Measurements from ENCODE around the gene NACA. TPM values are rescaled to one million over a fixed set of nuclear protein-coding genes. Genes with fewer than 3 reads are reported as not detected.
A peak's percentile ranks its signal among the peaks of the same experiment; 100 is the strongest.
"Not testable (repeated sequence)": the region's sequence is repeated elsewhere in the genome, so short reads cannot be mapped to it uniquely, and the experiment has no call there.

Gene NACA
- total RNA-seq, 1 experiment from 2014 or later = 1,667 TPM

DNA sequence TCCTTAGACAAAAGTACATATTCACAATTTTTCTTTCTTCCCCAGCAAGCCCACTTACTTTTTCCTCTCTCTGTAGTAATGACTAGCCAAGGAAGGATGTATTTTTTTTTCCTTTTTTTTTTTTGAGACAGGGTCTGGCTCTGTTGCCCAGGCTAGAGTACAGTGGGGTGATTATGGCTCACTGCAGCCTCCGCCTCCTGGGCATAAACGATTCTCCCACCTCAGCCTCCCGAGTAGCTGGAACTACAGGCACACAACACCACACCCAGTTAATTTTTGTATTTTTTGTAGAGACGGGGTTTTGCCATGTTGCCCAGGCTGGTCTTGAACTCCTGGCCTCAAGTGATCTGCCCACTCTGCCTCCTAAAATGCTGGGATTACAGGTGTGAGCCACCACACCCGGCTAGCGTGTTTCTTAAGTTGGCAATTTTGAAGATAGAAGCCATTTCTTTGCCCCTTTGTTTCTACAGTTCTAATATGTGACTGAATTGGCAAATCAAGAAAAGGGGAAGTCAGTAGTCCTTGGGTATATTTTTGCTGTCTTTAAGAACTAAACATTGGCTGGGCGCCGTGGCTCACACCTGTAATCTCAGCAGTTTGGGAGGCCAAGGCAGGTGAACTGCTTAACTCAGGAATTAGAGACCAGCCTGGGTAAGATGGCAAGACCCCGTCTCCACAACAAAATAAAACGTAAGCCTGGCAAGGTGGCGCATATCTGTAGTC, 3.2 kb upstream of the NACA start:
- in situ Hi-C loops (cut with HindIII; ENCODE audit: low sequenced_read_pairs) = no loop called here

DNA sequence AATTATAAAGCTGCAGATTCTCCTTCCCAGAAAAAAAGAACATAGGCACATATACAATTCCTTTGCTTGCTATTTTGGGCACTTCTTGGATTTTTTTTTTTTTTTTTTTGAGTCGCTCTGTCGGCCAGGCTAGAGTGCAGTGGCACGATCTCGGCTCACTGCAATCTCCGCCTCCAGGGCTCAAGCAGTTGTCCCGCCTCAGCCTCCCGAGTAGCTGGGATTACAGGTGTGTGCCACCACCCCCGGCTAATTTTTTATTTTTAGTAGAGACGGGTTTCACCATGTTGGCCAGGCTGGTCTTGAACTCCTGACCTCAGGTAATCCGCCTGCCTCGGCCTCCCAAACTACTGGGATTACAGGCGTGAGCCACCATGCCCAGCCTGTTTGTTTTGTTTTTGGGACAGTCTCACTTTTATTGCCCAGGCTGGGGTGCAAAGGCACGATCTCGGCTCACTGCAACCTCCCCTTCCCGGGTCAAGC, 1.1 kb upstream of the NACA start:
- in situ Hi-C loops (cut with HindIII; ENCODE audit: low sequenced_read_pairs); DNase-seq (ENCODE audit: low spot score): not testable (repeated sequence)

More for the DNA sequence above, 3.2 kb upstream of the NACA start:
- no peak for DNase-seq (ENCODE audit: low spot score)

DNA sequence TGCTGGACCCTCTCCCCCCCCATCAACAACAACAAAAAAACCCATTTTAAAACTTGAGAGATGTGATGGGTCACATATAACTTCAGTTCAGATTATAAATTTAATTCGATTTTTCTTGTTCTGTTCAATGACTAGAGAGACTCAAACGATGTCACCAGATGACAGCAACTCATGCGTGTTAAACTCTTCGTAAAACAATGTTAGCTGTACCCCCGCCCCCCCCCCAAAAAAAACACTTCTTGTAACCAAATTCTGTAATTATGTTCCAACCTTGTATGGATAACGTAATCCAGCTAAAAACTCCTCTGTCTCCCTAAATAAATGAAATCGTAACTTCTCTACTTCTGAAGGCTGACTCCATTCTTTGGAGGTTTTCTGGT, 614 bp upstream of the NACA start:
- DNase-seq (ENCODE audit: low spot score) = no peak
- in situ Hi-C loops (cut with HindIII; ENCODE audit: low sequenced_read_pairs) = no loop called here

DNA sequence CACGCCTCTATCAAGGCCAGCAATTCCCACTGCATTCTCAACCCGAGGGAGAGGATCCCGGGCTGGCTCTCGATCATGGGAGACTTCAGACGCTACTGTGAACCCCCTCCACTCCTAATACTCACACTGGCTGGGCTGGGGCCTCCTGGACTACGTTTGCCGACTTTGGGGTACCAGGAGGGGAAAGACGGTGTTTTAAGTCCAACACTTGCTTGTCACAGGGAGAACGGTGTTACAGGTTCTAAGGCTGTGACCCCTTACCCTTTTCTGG, 463 bp downstream of the NACA start:
- in situ Hi-C loops (cut with HindIII; ENCODE audit: low sequenced_read_pairs) = no loop called here
- no peak for DNase-seq (ENCODE audit: low spot score)

DNA sequence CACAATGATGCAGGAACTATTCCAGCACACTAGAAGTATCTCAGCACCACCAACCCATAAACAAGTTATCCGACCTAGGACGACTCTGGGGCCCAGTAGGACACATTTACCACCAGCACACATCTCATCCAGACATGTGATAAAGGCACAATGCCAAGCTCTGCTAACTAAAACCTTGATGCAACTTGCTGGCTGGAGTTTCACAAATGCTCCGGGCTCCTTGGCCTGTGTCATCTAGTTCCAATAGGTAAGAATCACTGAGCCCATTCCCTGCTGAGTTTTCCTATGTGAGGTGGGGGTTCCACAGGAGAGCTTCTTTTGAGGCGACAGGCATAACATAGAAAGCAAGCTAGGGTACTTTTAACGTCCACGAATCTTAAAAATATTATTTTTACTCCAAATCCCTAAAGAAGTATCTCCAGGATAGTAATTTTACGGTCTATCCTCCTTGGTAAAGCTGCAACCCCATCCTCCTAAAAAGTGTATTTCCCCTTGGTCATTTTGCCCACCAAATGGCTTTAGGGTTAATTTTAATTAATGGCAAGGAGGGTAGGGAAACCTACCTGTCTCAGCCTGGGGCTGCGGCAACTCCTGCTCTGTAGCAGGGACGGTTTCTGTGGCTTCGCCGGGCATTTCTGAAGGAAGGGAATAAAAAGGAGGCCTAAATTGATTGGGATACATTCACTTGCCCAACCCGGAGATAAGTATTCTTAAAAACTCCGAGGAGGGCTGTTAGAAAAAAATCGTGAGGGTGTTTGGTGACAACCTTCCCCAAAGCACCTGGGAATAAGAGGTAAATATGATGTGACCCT, 1.0 kb downstream of the NACA start:
- DNase-seq (ENCODE audit: low spot score) = peak; percentile 30
- in situ Hi-C loops (cut with HindIII; ENCODE audit: low sequenced_read_pairs) = no loop called here

DNA sequence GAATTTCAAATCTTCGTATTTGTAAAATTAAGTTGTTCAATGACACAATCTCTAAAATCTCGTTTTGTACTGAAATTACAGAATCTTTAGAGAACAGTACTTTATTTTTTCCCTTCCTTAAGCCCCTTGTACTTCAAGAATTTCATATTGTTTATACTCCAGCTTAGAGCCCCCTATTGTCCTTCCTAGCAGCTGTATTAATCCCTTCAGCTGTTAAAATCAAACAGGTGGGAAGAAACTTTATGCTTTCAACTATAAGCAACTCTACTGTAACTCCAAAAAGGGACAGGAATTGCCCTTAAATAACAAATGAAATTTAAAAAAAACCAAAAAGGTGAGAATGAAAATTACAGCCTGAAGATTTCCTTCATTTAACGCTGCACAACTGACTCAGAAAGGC, 1.7 kb downstream of the NACA start:
- DNase-seq (ENCODE audit: low spot score) = no peak
- in situ Hi-C loops (cut with HindIII; ENCODE audit: low sequenced_read_pairs) = no loop called here

DNA sequence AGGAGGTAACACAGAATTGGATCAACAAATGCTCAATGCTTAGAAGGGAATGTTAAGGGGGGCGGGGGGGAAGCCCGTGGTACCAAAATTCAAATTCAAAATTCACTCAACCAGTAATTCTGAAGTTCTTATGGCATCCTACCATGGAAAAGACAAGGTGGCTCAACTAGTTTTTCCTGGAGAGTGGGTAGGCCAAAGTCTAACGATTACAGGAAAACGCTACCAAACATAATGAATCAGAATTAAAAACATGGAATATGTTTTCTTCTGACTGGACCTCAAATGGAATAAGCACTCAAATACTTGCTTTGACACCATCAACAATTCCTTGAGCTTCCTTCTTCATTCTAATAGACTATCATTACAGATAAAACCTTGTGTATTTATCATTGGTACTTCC, 2.3 kb downstream of the NACA start:
- in situ Hi-C loops (cut with HindIII; ENCODE audit: low sequenced_read_pairs) = no loop called here
- DNase-seq (ENCODE audit: low spot score) = no peak

DNA sequence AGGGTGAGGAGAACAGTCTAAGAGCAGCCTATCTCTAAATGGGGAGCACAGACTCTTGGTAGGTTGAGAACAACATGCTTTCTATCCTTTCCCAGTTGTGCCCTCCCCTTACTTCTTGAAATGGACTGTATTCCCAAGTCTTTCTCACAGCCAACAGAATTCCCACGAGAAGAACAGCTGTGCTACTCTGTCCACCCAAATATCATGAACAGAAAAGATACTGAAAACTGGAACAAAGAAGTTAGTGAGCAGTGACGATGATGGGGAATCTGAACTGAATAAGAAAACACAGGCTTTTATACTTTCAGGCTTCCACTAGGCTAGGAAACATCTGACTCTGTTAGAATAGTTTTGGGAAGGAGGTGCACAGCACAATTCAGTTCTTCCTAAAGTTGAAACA, 3.4 kb downstream of the NACA start:
- in situ Hi-C loops (cut with HindIII; ENCODE audit: low sequenced_read_pairs) = no loop called here
- no peak for DNase-seq (ENCODE audit: low spot score)

DNA sequence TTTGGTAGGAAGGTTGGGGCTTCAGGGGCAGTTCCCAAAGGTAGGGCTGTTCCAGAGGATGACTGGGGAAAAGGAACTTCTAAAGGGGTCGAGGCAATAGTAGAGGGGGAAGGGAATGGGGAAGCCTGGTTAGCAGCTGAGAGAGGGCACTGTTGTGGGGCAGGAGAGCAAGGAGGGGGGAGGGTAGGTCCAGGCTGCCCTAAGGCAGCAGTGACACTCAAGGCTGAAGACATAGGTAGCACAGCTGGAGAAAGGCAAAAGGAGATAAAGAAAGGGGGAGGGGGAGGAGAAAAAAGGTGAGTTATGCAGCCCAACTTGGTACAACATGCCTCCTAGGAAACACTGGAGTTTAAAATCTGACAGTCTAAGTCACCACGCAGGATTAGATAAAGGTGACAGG, 3.9 kb downstream of the NACA start:
- DNase-seq (ENCODE audit: low spot score) = no peak
- in situ Hi-C loops (cut with HindIII; ENCODE audit: low sequenced_read_pairs) = no loop called here

DNA sequence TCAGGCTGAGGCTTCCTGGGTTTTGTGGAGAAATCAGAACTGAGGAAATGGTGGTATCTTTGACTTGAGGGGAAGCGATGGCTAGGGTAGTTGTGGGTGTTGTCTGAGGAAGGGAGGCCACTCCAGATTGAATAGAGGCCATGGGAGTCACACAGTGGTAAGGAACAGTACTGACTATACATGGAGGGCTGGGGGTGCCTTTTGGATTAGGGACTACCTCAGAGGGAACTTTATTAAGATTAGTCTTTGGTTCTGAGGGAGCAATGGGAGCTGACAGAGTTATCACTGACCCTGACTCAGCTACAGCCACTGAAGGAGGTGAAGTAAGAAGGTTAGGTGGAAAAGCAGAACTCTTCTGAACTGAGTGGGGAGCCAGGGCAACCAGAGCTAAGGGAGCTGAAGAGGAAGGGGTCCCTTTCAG, 4.4 kb downstream of the NACA start:
- no peak for DNase-seq (ENCODE audit: low spot score)
- in situ Hi-C loops (cut with HindIII; ENCODE audit: low sequenced_read_pairs) = no loop called here

DNA sequence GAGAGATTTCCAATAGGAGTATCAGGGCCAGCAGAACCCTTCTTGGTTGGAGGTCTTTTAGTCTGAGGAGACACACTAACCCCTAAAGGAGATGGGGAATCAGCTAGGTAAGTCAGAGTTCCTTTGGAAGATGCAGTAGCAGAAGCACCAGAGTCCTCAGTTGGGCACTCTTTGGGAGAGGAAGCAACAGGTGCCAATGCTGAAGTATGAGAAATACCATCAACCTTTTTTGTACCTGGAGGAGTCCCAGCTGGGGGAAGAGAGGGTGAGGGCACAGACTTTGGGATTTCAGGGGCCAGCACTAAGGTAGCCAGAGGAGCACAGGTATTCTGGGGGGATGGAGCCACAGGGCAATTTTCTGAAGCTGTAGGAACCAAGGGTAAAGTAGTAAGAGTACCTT, 6.0 kb downstream of the NACA start:
- in situ Hi-C loops (cut with HindIII; ENCODE audit: low sequenced_read_pairs) = no loop called here
- DNase-seq (ENCODE audit: low spot score) = no peak

DNA sequence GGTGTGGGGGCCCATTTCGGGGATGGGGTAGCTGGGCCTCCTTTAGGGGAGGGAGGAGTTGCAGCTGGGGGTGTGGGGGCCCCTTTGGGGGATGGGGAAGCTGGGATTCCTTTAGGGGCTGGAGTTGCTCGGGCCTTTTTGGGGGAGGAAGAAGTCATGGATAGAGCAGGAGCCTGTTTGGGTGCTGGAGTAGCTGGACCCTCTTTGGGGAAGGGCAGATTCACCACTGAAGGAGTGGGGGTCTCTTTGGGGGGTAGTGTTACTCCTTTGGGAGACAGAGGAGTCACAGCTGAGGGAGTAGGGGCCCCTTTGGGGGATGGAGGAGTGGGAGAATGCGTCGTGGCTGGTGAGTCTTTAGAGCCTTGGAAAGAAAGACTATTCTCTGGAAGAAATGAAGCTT, 6.5 kb downstream of the NACA start:
- no peak for DNase-seq (ENCODE audit: low spot score)
- in situ Hi-C loops (cut with HindIII; ENCODE audit: low sequenced_read_pairs) = no loop called here

DNA sequence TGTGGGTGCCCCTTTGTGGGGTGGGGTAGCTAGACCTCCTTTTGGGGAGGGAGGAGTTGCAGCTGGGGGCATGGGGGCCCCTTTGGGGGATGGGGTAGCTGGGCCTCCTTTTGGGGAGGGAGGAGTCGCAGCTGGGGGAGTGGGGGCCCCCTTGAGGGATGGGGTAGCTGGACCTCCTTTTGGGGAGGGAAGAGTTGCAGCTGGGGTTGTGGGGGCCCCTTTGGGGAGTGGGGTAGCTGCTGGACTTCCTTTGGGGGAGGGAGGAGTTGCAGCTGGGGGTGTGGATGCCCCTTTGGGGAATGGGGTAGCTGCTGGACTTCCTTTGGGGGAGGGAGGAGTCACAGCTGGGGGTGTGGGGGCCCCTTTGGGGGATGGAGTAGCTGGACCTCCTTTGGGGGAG, 7.0 kb downstream of the NACA start:
- DNase-seq (ENCODE audit: low spot score) = no peak
- in situ Hi-C loops (cut with HindIII; ENCODE audit: low sequenced_read_pairs) = no loop called here

DNA sequence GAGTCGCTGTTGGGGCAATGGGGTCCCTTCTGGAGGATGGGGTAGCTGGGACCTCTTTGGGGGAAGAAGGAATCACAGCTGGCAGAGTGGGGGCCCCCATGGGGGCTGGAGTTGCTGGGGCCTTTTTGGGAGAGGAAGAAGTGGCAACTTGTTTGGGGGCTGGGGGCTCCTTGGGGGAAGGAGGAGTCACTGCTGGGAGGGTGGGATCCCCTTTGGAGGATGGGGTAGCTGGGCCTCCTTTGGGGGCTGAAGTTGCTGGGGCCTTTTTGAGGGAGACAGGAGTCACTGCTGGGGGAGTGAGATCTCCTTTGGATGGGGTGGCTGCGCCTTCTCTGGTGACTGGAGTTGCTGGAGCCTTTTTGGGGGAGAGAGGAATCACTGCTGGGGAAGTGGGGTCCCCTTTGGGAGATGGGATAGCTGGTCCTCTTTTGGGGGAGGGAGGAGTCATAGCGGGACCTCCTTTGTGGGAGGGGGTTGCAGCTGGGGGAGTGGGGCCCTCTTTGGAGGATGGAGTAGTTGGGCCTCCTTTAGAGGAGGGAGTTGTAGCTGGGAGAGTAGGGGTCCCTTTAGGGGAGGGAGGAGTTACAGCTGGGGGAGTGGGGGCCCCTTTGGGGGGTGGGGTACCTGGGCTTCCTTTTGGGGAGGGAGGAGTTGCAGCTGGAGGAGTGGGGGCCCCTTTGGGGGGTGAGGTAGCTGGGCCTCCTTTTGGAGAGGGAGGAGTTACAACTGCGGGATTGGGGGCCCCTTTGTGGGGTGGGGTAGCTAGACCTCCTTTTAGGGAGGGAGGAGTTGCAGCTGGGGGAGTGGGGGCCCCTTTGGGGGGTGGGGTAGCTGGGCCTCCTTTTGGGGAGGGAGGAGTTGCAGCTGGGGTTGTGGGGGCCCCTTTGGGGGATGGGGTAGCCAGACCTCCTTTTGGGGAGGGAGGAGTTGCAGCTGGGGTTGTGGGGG, 7.9 kb downstream of the NACA start:
- no peak for DNase-seq (ENCODE audit: low spot score)
- in situ Hi-C loops (cut with HindIII; ENCODE audit: low sequenced_read_pairs) = no loop called here

DNA sequence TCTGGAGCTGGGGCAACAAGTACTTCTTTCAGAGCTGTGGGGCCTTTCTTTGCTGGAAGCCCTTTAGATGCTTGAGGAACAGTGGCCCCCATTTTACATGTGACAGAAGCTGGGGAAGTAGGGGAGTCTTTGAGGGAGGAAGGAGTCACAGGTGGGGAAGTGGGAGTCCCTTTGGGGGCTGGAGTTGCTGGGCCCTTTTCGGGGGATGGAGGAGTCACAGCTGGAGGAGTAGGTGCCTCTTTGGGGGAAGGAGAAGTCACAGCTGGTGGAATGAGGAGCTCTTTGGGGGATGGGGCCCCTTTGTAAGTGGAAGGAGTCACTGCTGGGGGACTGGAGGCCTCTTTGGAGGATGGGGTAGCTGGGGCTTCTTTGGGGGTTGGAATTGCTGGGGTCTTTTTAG, 8.6 kb downstream of the NACA start:
- in situ Hi-C loops (cut with HindIII; ENCODE audit: low sequenced_read_pairs) = no loop called here
- no peak for DNase-seq (ENCODE audit: low spot score)

DNA sequence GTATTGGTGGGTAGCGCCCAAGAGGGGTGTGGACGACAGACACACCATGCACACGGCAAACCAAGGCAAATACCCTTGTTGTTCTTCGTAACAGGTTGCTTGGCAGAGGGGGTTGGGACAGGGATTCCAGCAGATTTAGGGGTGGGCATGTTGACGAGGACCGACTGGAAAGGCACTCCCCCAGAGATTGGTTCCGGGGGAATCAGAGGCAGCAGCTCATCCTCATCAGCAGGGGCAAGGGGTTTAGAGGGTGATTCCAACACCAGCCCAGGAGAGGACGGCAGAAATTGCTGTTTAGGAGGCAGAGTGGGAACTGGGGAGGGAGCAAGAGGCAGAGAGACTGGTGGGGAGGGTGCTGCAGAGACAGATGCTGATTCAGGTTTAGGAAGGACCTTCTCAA, 9.3 kb downstream of the NACA start:
- DNase-seq (ENCODE audit: low spot score) = no peak
- in situ Hi-C loops (cut with HindIII; ENCODE audit: low sequenced_read_pairs) = no loop called here

DNA sequence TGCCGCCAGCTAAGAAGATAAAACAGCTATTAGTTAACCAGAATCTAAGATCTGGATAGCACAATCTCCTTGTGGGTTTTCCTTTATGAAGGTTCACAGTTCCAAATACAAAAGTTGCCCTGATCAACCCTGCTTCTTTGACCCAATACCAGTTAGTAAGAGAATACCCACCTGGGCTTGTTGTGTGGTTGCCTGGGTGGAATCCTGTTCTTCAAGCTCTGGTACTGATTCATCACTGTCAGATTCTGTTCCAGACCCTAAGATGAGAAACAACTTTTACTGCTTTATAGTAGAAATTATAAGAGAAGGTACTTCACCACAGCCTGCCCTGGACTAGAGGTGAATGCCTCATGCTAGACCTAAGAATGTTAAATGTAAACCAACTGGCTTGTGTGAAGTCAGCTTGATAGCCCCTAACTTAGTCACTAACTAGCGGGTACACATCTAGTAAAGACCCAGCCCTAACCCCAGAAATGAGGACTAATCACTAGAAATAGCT, 10.6 kb downstream of the NACA start:
- in situ Hi-C loops (cut with HindIII; ENCODE audit: low sequenced_read_pairs) = no loop called here
- no peak for DNase-seq (ENCODE audit: low spot score)

DNA sequence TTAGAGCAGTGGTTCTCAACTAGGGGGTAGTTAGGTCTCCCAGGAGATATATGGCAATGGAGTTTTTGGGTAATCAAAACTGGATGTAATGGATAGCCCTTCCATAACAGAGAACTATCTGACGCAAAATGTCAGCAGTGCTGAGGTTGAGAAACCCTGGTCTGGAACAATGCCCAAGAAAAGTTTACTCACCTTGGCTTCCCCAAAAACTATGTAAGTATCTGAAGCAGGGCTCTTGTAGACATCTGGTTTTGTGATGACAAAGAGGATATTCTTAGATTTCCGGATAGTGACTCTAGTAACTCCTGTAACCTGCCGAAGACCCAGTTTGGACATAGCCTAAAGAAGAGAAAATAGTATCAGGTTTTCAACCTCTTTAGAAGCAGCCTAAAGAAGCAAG, 11.8 kb downstream of the NACA start:
- DNase-seq (ENCODE audit: low spot score) = no peak
- in situ Hi-C loops (cut with HindIII; ENCODE audit: low sequenced_read_pairs) = no loop called here

DNA sequence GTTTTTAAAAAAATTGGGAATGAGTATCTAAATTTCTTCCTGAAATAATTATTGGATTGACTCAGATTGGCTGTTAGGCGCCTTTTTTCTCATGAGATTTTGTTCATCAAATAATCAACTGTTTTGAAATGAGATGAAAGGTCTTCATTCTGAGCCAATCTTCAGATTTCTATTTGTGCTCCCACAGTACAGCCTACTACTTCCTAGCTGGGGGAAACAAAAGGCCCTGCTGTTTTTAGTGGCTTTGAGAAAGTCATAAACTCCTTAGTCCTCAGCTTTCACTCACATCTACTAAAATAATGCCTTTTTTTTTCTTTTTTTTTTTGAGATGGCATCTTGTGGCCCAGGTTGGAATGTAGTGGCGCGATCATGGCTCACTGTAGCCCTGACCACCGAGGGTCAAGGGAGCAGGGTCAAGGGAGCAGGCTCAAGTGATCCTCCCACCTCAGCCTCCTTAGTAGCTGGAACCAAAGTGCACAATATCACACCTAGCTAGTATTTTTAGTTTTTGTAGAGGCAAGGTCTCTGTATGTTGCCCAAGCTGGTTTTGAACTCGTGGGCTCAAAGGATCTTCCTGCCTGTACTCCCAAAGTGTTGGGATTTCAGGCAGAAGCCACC, 15.2 kb downstream of the NACA start:
- DNase-seq (ENCODE audit: low spot score) = no peak
- in situ Hi-C loops (cut with HindIII; ENCODE audit: low sequenced_read_pairs) = no loop called here

Data from G401 (cell line).